ENCODE measurements around the gene MDC1. TPM values are rescaled to one million over a fixed set of nuclear protein-coding genes. Genes with fewer than 3 reads are reported as not detected.
A peak's percentile ranks its signal among the peaks of the same experiment; 100 is the strongest.

Gene MDC1
- total and polyA plus RNA-seq, 2 of the 13 experiments (the other 11 are each of a cell fraction or from before 2014, with no cell fraction given), result 8.4 to 14.0 TPM

DNA sequence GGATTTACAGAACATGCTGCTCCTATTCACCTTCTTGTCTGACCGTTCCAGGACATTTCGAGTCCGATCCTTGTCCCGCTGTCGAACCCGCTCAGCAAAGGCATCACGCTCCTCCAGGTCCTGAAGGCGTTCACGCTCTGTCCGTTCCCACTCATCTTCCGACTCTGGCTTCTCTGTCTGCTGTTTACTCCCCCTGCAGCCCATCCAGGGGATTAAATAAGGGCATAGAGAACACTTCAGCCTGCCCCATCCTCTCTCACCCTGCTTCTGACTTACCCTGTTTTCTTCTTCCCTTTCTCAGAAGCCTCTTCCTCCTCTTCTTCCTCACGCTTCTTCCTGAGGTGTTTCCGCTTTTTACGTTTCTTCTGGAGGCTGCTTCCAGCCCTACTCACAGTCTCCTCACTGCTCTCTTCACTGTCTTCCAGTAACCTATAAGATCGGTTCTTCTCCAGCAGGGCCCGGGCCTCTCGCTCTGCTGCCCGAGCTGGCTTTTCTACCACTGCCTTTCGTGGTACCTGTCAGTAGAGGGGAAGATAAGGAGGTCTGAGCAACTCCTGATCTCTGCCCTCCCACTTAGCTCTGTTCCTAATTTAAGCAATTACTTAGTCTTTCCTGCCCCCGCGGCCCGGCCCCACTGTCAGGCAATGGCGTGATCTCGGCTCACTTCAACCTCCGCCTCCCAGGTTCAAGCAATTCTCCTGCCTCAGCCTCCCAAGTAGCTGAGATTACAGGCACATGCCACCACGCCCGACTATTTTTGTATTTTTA, 46.1 kb downstream of the MDC1 start (continued):
- TF ChIP-seq ZNF225 (CRISPR knock-in tag; IDR thresholded peaks at IDR 0.05) (no peak), ZNF777 (CRISPR knock-in tag; IDR thresholded peaks at IDR 0.05) (no peak), PHF21A (CRISPR knock-in tag; IDR thresholded peaks at IDR 0.05) (no peak), ATF7 (IDR thresholded peaks at IDR 0.05) (no peak), ATF7 (CRISPR knock-in tag; IDR thresholded peaks at IDR 0.05) (no peak), ZC3H13 (CRISPR knock-in tag; IDR thresholded peaks at IDR 0.05) (no peak), BRD4 (CRISPR knock-in tag; IDR thresholded peaks at IDR 0.05) (no peak), CEBPB (IDR thresholded peaks at IDR 0.05; ENCODE audit: borderline replicate concordance, low read depth, low read length) (no peak), ZNF850 (CRISPR knock-in tag; conservative IDR thresholded peaks at IDR 0.05) (no peak), SP5 (CRISPR knock-in tag; IDR thresholded peaks at IDR 0.05; ENCODE audit: borderline replicate concordance, low read depth) (no peak)
- TF ChIP-seq, protein P1, sequence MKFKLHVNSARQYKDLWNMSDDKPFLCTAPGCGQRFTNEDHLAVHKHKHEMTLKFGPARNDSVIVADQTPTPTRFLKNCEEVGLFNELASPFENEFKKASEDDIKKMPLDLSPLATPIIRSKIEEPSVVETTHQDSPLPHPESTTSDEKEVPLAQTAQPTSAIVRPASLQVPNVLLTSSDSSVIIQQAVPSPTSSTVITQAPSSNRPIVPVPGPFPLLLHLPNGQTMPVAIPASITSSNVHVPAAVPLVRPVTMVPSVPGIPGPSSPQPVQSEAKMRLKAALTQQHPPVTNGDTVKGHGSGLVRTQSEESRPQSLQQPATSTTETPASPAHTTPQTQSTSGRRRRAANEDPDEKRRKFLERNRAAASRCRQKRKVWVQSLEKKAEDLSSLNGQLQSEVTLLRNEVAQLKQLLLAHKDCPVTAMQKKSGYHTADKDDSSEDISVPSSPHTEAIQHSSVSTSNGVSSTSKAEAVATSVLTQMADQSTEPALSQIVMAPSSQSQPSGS (CRISPR knock-in tag; IDR thresholded peaks at IDR 0.05), result no peak
- TF ChIP-seq, protein P2, sequence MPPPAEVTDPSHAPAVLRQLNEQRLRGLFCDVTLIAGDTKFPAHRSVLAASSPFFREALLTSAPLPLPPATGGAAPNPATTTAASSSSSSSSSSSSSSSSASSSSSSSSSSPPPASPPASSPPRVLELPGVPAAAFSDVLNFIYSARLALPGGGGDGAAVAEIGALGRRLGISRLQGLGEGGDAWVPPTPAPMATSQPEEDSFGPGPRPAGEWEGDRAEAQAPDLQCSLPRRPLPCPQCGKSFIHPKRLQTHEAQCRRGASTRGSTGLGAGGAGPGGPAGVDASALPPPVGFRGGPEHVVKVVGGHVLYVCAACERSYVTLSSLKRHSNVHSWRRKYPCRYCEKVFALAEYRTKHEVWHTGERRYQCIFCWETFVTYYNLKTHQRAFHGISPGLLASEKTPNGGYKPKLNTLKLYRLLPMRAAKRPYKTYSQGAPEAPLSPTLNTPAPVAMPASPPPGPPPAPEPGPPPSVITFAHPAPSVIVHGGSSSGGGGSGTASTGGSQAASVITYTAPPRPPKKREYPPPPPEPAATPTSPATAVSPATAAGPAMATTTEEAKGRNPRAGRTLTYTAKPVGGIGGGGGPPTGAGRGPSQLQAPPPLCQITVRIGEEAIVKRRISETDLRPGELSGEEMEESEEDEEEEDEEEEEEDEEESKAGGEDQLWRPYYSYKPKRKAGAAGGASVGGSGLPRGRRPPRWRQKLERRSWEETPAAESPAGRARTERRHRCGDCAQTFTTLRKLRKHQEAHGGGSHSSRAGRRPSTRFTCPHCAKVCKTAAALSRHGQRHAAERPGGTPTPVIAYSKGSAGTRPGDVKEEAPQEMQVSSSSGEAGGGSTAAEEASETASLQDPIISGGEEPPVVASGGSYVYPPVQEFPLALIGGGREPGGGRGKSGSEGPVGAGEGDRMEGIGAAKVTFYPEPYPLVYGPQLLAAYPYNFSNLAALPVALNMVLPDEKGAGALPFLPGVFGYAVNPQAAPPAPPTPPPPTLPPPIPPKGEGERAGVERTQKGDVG (CRISPR knock-in tag; IDR thresholded peaks at IDR 0.05; ENCODE audit: borderline replicate concordance), result peak; percentile 74; the same call in 1 of the 2 replicates
- TF ChIP-seq, protein P3, sequence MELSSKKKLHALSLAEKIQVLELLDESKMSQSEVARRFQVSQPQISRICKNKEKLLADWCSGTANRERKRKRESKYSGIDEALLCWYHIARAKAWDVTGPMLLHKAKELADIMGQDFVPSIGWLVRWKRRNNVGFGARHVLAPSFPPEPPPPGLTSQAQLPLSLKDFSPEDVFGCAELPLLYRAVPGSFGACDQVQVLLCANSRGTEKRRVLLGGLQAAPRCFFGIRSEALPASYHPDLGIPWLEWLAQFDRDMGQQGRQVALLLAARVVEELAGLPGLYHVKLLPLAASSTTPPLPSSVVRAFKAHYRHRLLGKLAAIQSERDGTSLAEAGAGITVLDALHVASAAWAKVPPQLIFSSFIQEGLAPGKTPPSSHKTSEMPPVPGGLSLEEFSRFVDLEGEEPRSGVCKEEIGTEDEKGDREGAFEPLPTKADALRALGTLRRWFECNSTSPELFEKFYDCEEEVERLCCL (CRISPR knock-in tag; IDR thresholded peaks at IDR 0.05; ENCODE audit: borderline replicate concordance), result no peak
- TF ChIP-seq, protein P4, sequence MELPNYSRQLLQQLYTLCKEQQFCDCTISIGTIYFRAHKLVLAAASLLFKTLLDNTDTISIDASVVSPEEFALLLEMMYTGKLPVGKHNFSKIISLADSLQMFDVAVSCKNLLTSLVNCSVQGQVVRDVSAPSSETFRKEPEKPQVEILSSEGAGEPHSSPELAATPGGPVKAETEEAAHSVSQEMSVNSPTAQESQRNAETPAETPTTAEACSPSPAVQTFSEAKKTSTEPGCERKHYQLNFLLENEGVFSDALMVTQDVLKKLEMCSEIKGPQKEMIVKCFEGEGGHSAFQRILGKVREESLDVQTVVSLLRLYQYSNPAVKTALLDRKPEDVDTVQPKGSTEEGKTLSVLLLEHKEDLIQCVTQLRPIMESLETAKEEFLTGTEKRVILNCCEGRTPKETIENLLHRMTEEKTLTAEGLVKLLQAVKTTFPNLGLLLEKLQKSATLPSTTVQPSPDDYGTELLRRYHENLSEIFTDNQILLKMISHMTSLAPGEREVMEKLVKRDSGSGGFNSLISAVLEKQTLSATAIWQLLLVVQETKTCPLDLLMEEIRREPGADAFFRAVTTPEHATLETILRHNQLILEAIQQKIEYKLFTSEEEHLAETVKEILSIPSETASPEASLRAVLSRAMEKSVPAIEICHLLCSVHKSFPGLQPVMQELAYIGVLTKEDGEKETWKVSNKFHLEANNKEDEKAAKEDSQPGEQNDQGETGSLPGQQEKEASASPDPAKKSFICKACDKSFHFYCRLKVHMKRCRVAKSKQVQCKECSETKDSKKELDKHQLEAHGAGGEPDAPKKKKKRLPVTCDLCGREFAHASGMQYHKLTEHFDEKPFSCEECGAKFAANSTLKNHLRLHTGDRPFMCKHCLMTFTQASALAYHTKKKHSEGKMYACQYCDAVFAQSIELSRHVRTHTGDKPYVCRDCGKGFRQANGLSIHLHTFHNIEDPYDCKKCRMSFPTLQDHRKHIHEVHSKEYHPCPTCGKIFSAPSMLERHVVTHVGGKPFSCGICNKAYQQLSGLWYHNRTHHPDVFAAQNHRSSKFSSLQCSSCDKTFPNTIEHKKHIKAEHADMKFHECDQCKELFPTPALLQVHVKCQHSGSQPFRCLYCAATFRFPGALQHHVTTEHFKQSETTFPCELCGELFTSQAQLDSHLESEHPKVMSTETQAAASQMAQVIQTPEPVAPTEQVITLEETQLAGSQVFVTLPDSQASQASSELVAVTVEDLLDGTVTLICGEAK (IDR thresholded peaks at IDR 0.05), result no peak
- TF ChIP-seq, protein P4 (CRISPR knock-in tag; IDR thresholded peaks at IDR 0.05), result no peak

Data from HepG2 (cell line).